ENCODE data around the gene ST6GALNAC5. TPM values are rescaled to one million over a fixed set of nuclear protein-coding genes. Genes with fewer than 3 reads are reported as not detected.
A peak's percentile ranks its signal among the peaks of the same experiment; 100 is the strongest.

The ST6GALNAC5 gene
- total and polyA plus RNA-seq, 10 of the 15 experiments (the other 5 are each of a cell fraction or from before 2014, with no cell fraction given) = under 0.01 to 1.8 (median 0.07) TPM; not detected in 6

DNA sequence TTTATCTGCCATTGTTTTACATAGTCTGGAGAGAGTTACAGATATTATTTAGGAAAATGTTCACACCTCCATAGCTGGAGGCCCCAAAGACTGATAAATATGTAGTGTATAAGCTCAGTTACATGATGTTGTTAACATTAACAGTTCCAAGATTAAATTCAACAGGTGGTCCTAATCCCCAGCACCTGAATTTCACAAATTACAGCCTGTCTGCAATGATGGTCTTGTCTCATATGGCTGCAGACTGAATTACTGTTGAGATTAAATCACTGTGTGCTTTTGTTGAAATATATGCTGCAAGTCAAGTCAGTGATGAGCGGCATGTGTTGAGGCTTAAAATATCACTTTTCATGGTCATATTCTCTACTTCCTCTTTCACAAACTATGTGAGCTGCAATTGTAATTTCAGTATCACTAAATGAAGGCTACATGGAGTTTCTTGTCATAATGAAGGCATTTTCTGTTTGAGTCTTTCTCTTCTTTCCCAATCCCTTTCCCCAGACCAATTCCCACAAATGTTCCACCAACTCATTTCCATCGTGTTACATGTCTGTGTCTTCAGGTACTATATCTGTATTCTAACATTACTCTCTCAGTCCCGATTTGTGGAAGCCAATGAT lies 4.2 kb downstream of the ST6GALNAC5 start (continued):
- TF ChIP-seq SRF (IDR thresholded peaks at IDR 0.05; ENCODE audit: low read depth in 2 of 2, low read length in 2 of 2) (no peak), BACH1 (IDR thresholded peaks at IDR 0.05; ENCODE audit: borderline replicate concordance) (no peak; the same call in 1 of the 2 replicates), TBL1XR1 (IDR thresholded peaks at IDR 0.05; ENCODE audit: low read depth, low read length) (no peak), MXI1 (IDR thresholded peaks at IDR 0.05; ENCODE audit: low read depth, low read length) (0 out of 2 replicates have a peak, but pooled peaks have one; percentile 18), HDAC2 (IDR thresholded peaks at IDR 0.05) (no peak), IKZF2 (IDR thresholded peaks at IDR 0.05) (peak; percentile 92 to 93), MEF2B (IDR thresholded peaks at IDR 0.05; ENCODE audit: partially characterized antibody, poor library complexity, severe bottlenecking) (peak; percentile 73), NBN (IDR thresholded peaks at IDR 0.05) (peak; percentile 50; the same call in 1 of the 2 replicates), FOXM1 (IDR thresholded peaks at IDR 0.05; ENCODE audit: low read depth, low read length) (no peak), MTA3 (IDR thresholded peaks at IDR 0.05; ENCODE audit: borderline replicate concordance, low read length) (no peak), EED (IDR thresholded peaks at IDR 0.05; ENCODE audit: low read depth) (peak; percentile 76), ZNF207 (IDR thresholded peaks at IDR 0.05; ENCODE audit: borderline replicate concordance) (no peak), YBX1 (IDR thresholded peaks at IDR 0.05) (no peak), WRNIP1 (IDR thresholded peaks at IDR 0.05; ENCODE audit: borderline replicate concordance, low read depth, low read length) (no peak)
- TF ChIP-seq, protein P1, sequence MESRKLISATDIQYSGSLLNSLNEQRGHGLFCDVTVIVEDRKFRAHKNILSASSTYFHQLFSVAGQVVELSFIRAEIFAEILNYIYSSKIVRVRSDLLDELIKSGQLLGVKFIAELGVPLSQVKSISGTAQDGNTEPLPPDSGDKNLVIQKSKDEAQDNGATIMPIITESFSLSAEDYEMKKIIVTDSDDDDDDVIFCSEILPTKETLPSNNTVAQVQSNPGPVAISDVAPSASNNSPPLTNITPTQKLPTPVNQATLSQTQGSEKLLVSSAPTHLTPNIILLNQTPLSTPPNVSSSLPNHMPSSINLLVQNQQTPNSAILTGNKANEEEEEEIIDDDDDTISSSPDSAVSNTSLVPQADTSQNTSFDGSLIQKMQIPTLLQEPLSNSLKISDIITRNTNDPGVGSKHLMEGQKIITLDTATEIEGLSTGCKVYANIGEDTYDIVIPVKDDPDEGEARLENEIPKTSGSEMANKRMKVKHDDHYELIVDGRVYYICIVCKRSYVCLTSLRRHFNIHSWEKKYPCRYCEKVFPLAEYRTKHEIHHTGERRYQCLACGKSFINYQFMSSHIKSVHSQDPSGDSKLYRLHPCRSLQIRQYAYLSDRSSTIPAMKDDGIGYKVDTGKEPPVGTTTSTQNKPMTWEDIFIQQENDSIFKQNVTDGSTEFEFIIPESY (IDR thresholded peaks at IDR 0.05) = no peak
- TF ChIP-seq, protein P2, sequence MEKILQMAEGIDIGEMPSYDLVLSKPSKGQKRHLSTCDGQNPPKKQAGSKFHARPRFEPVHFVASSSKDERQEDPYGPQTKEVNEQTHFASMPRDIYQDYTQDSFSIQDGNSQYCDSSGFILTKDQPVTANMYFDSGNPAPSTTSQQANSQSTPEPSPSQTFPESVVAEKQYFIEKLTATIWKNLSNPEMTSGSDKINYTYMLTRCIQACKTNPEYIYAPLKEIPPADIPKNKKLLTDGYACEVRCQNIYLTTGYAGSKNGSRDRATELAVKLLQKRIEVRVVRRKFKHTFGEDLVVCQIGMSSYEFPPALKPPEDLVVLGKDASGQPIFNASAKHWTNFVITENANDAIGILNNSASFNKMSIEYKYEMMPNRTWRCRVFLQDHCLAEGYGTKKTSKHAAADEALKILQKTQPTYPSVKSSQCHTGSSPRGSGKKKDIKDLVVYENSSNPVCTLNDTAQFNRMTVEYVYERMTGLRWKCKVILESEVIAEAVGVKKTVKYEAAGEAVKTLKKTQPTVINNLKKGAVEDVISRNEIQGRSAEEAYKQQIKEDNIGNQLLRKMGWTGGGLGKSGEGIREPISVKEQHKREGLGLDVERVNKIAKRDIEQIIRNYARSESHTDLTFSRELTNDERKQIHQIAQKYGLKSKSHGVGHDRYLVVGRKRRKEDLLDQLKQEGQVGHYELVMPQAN (conservative IDR thresholded peaks at IDR 0.05) = no peak
